ENCODE data around the gene TUBGCP2.

GRCh38 chr10:133307776-133308420 is 774 bp downstream of the TUBGCP2 start:
- peak; percentile 71 for TF ChIP-seq CTCF (IDR thresholded peaks at IDR 0.05)
- TF ChIP-seq EZH2phosphoT487 (IDR thresholded peaks at IDR 0.05), result no peak
- TF ChIP-seq EZH2 (IDR thresholded peaks at IDR 0.05), result no peak

Measured in neural progenitor cell (in vitro differentiated cells).